ENCODE measurements around the gene SH3YL1. TPM values are rescaled to one million over a fixed set of nuclear protein-coding genes. Genes with fewer than 3 reads are reported as not detected.

Gene SH3YL1
- total RNA-seq, 1 donor from 2014 or later: 61.4 TPM

GRCh38 chr2:259789-260331 lies 4.0 kb downstream of the SH3YL1 start:
- Mint-ChIP-seq H3K27me3 (no peaks in the 10 kb centered on the region), H3K27ac (peak overlapping the region; percentile 70), H3K4me3 (no peak overlapping the region), H3K4me1 (ENCODE audit: unreplicated experiment) (peaks cover 13% of the 10 kb centered on the region), H3K36me3 (peaks cover 25% of the 10 kb centered on the region), H3K9me3 (no peaks in the 10 kb centered on the region)
- TF ChIP-seq CTCF (conservative IDR thresholded peaks at IDR 0.05): no peak
- no peak for DNase-seq (ENCODE audit: extremely low spot score, unreplicated experiment)

- DNase-seq (ENCODE audit: extremely low spot score, unreplicated experiment): no peak
- peaks cover 21% of the 10 kb centered on the region for H3K4me1 Mint-ChIP-seq (ENCODE audit: unreplicated experiment)
- H3K27me3 Mint-ChIP-seq: no peaks in the 10 kb centered on the region
- no peak overlapping the region for H3K27ac Mint-ChIP-seq
- no peak overlapping the region for H3K4me3 Mint-ChIP-seq
- H3K36me3 Mint-ChIP-seq: peaks cover 25% of the 10 kb centered on the region
- no peaks in the 10 kb centered on the region for H3K9me3 Mint-ChIP-seq
- no peak for TF ChIP-seq CTCF (conservative IDR thresholded peaks at IDR 0.05)
Measured at GRCh38 chr2:258933-259332, 4.9 kb downstream of the SH3YL1 start.

- peaks cover 19% of the 10 kb centered on the region for H3K4me1 Mint-ChIP-seq (ENCODE audit: unreplicated experiment)
- H3K36me3 Mint-ChIP-seq: peaks cover 25% of the 10 kb centered on the region
- TF ChIP-seq CTCF (conservative IDR thresholded peaks at IDR 0.05): no peak
Measured at GRCh38 chr2:257842-258241, 6.0 kb downstream of the SH3YL1 start.

DNA sequence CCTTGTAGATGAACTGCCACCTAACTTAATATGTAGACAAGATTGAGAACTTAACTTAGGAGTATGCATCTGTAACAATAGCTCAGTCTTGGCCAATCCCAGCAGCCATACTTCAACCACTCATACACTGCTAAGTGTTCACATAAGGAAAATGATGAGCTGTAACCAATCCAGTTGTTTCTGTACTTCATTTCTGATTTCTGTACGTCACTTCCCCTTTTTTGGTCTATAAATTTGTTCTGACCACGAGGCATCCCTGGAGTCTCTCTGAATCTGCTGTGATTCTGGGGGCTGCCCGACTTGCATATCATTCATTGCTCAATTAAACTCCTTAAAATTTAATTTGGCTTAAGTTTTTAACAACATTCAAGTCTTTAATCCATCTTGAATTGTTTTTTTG lies 6.4 kb downstream of the SH3YL1 start:
- H3K4me3 Mint-ChIP-seq: no peak overlapping the region
- no peak for TF ChIP-seq CTCF (conservative IDR thresholded peaks at IDR 0.05)
- no peak overlapping the region for H3K27ac Mint-ChIP-seq
- H3K4me1 Mint-ChIP-seq (ENCODE audit: unreplicated experiment): peaks cover 15% of the 10 kb centered on the region
- no peaks in the 10 kb centered on the region for H3K27me3 Mint-ChIP-seq
- no peak for DNase-seq (ENCODE audit: extremely low spot score, unreplicated experiment)
- H3K36me3 Mint-ChIP-seq: peaks cover 23% of the 10 kb centered on the region
- no peaks in the 10 kb centered on the region for H3K9me3 Mint-ChIP-seq

More at GRCh38 chr2:257842-258241, 6.0 kb downstream of the SH3YL1 start:
- Mint-ChIP-seq H3K27ac (no peak overlapping the region), H3K27me3 (no peaks in the 10 kb centered on the region), H3K9me3 (no peaks in the 10 kb centered on the region), H3K4me3 (no peak overlapping the region)
- no peak for DNase-seq (ENCODE audit: extremely low spot score, unreplicated experiment)

GRCh38 chr2:256094-256493 lies 7.7 kb downstream of the SH3YL1 start:
- DNase-seq (ENCODE audit: extremely low spot score, unreplicated experiment): no peak
- no peak overlapping the region for H3K27ac Mint-ChIP-seq
- no peaks in the 10 kb centered on the region for H3K9me3 Mint-ChIP-seq
- H3K27me3 Mint-ChIP-seq: no peaks in the 10 kb centered on the region
- no peak for TF ChIP-seq CTCF (conservative IDR thresholded peaks at IDR 0.05)
- peaks cover 26% of the 10 kb centered on the region for H3K36me3 Mint-ChIP-seq
- H3K4me3 Mint-ChIP-seq: no peak overlapping the region
- H3K4me1 Mint-ChIP-seq (ENCODE audit: unreplicated experiment): peaks cover 13% of the 10 kb centered on the region

- no peaks in the 10 kb centered on the region for H3K9me3 Mint-ChIP-seq
- H3K36me3 Mint-ChIP-seq: peaks cover 26% of the 10 kb centered on the region
- no peak for TF ChIP-seq CTCF (conservative IDR thresholded peaks at IDR 0.05)
- no peaks in the 10 kb centered on the region for H3K27me3 Mint-ChIP-seq
- peak overlapping the region; percentile 32 for H3K27ac Mint-ChIP-seq
- H3K4me1 Mint-ChIP-seq (ENCODE audit: unreplicated experiment): peaks cover 13% of the 10 kb centered on the region
- H3K4me3 Mint-ChIP-seq: no peak overlapping the region
- no peak for DNase-seq (ENCODE audit: extremely low spot score, unreplicated experiment)
Measured at GRCh38 chr2:255195-255594, 8.6 kb downstream of the SH3YL1 start.

All from type B pancreatic cell (in vitro differentiated cells).